Transverse colon (tissue), 4 donors: ENCODE measurements around the gene ZSCAN30. TPM values are rescaled to one million over a fixed set of nuclear protein-coding genes. Genes with fewer than 3 reads are reported as not detected.

ENCODE experiments used
- DNase-seq: peaks from one replicate; pipeline ENCODE4 v3.0.0-alpha.2; 2019
- H3K27ac ChIP-seq, 4 donors: fragments of 200-600 bp; sonication (generic); 2 replicates each; pipeline ENCODE4 v1.5.1; 2016 to 2018; ENCODE audit warnings: inconsistent platforms in 4 of 4
- H3K27me3 ChIP-seq: fragments of 200-600 bp; sonication (generic); 2 replicates; pipeline ENCODE4 v1.5.1; 2017; ENCODE audit warnings: inconsistent platforms
- H3K36me3 ChIP-seq, 4 donors: fragments of 200-600 bp; sonication (generic); 2 replicates each; pipeline ENCODE4 v1.5.1; 2017 to 2019; ENCODE audit warnings: inconsistent platforms in 4 of 4
- H3K4me1 ChIP-seq, 4 donors: fragments of 200-600 bp; sonication (generic); 2 replicates each; pipeline ENCODE4 v1.5.1; 2017 to 2020; ENCODE audit warnings: inconsistent platforms in 4 of 4
- H3K4me3 ChIP-seq, 4 donors: fragments of 200-600 bp; sonication (generic); 1 replicate in 1 of 4; 2 replicates in 3 of 4; pipeline versions ENCODE4 v1.5.1 to v1.6.1; 2017 to 2019; ENCODE audit warnings: inconsistent platforms in 4 of 4
- H3K9me3 ChIP-seq, 2 donors: fragments of 200-600 bp; sonication (generic); 2 replicates each; pipeline ENCODE4 v1.5.1; 2017 to 2019; ENCODE audit warnings: inconsistent platforms in 2 of 2
- CTCF ChIP-seq, 5 experiments: fragments of 200-600 bp in 3 of 5; fragments of 450-650 bp in 2 of 5; sonication (generic) in 3 of 5; IDR thresholded peaks; 1 replicate in 2 of 5; 2 replicates in 3 of 5; pipeline ENCODE4 v1.5.1; 2016 to 2017; ENCODE audit warnings: antibody characterized with exemption in 5 of 5, inconsistent platforms in 3 of 5, mild to moderate bottlenecking in 2 of 5, moderate library complexity in 1 of 5
- EP300 ChIP-seq: sonication (generic); formaldehyde crosslinking; IDR thresholded peaks from one replicate; pipeline ENCODE4 v1.6.1; 2017; ENCODE audit warnings: antibody characterized with exemption, low read depth
- POLR2A ChIP-seq: fragments of 450-650 bp; IDR thresholded peaks from one replicate; pipeline ENCODE4 v1.6.1; 2016; ENCODE audit warnings: antibody characterized with exemption, mild to moderate bottlenecking, moderate library complexity
- POLR2AphosphoS5 ChIP-seq, 3 donors: sonication (generic); formaldehyde crosslinking; IDR thresholded peaks; one replicate each; pipeline ENCODE4 v1.6.1; 2016; ENCODE audit warnings: antibody characterized with exemption in 3 of 3
- WGBS, 2 donors: methylation state at CpG; one replicate each; pipeline ENCODE4 v1.1.5; 2018; ENCODE audit warnings: low coverage in 1 of 2; 5-methylcytosine and 5-hydroxymethylcytosine counted together
- in situ Hi-C, 4 donors: fragments of 200-750 bp; cut with MboI; loops; one replicate each; pipeline versions ENCODE4 v1.15.0 to v1.15.1; 2017; ENCODE audit warnings: low sequenced_read_pairs in 3 of 4, low pct_ligation_motif_present in 1 of 4, low pct_unique_long_range_greater_than_20kb in 1 of 4
- intact Hi-C: fragments of 100-400 bp; cut with DNase I; formaldehyde crosslinking; loops from one replicate; pipeline ENCODE4 v1.15.1; 2023; ENCODE audit warnings: low total_unique reads
- total RNA-seq, 4 donors: library from RNA; depleted of rRNA; stranded (reverse); fragments of >200 nt; gene quantifications; one replicate each; pipeline ENCODE4 v1.1.0, GENCODE V29; 2016

The ZSCAN30 gene
- total RNA-seq, 4 donors from 2014 or later: 7.1 to 23.5 (median 11.0) TPM

GRCh38 chr18:35205199-35205712 is 84.8 kb downstream of the ZSCAN30 start:
- no peaks in the 10 kb centered on the region for H3K4me1 ChIP-seq
- 75 to 100% methylated on average over 2 of the region's 2 CpGs for WGBS, 2 donors
- no peak for TF ChIP-seq POLR2A
- no peak for TF ChIP-seq POLR2AphosphoS5 (IDR thresholded peaks at IDR 0.05)
- TF ChIP-seq CTCF (IDR thresholded peaks at IDR 0.05): no peak
- no peak for TF ChIP-seq EP300
- in situ Hi-C loops: no loop called here
- no peak overlapping the region for H3K27ac ChIP-seq
- no peak for DNase-seq
- intact Hi-C loops: no loop called here
- H3K27me3 ChIP-seq: no peaks in the 10 kb centered on the region
- H3K36me3 ChIP-seq: no peaks in the 10 kb centered on the region
- H3K9me3 ChIP-seq: no peaks in the 10 kb centered on the region
- H3K4me3 ChIP-seq: no peak overlapping the region

GRCh38 chr18:35203067-35203466 is 87.0 kb downstream of the ZSCAN30 start:
- Histone ChIP-seq H3K27ac (no peak overlapping the region), H3K36me3 (no peaks in the 10 kb centered on the region), H3K9me3 (no peaks in the 10 kb centered on the region), H3K4me3 (no peak overlapping the region), H3K4me1 (no peaks in the 10 kb centered on the region), H3K27me3 (no peaks in the 10 kb centered on the region)
- in situ Hi-C loops: no loop called here
- TF ChIP-seq CTCF (IDR thresholded peaks at IDR 0.05) (no peak), EP300 (no peak), POLR2A (no peak), POLR2AphosphoS5 (IDR thresholded peaks at IDR 0.05) (no peak)
- intact Hi-C loops: no loop called here
- 64 to 70% methylated on average over 3 of the region's 3 CpGs for WGBS, 2 donors
- DNase-seq: no peak

GRCh38 chr18:35201256-35201931 is 88.6 kb downstream of the ZSCAN30 start:
- DNase-seq: no peak
- Histone ChIP-seq H3K4me1 (no peaks in the 10 kb centered on the region), H3K9me3 (no peaks in the 10 kb centered on the region), H3K36me3 (no peaks in the 10 kb centered on the region), H3K27ac (no peak overlapping the region), H3K4me3 (no peak overlapping the region), H3K27me3 (no peaks in the 10 kb centered on the region)
- TF ChIP-seq CTCF (IDR thresholded peaks at IDR 0.05) (no peak), POLR2AphosphoS5 (IDR thresholded peaks at IDR 0.05) (no peak), POLR2A (no peak), EP300 (no peak)
- WGBS, 2 donors: 69 to 81% methylated on average over 5 of the region's 5 CpGs
- in situ Hi-C loops: no loop called here
- intact Hi-C loops: no loop called here

Other genes with a start within 250 kb of the ZSCAN30 start
- 100 to 1,000 TPM in 1 of 4 donors, 10 to 100 TPM in 3; 23.1 to 102 (median 48.5) TPM for gene MAPRE2, start 248.8 kb downstream of the ZSCAN30 start, total RNA-seq
- 10 to 100 TPM; 21.8 to 60.6 (median 32.0) TPM for gene ZNF397, start 49.2 kb downstream of the ZSCAN30 start, total RNA-seq
- 10 to 100 TPM; 12.7 to 34.5 (median 29.1) TPM for gene ZNF24, start 54.2 kb upstream of the ZSCAN30 start, total RNA-seq
- 10 to 100 TPM in 1 of 4 donors, 1 to 10 TPM in 2, not detected in 1; 2.7 to 11.6 (median 3.3) TPM for gene ZNF396, start 87.1 kb upstream of the ZSCAN30 start, total RNA-seq
- 100 to 1,000 TPM in 1 of 4 donors, 10 to 100 TPM in 3; 10.2 to 277 (median 18.0) TPM for gene INO80C, start 207.7 kb upstream of the ZSCAN30 start, total RNA-seq